HG03432 (cell line): Measurements from ENCODE around the gene PPP1R3F.
A peak's percentile ranks its signal among the peaks of the same experiment; 100 is the strongest.
"Not testable (repeated sequence)": the region's sequence is repeated elsewhere in the genome, so short reads cannot be mapped to it uniquely, and the experiment has no call there.

Source experiments
- ATAC-seq: cut with Tn5 transposase; IDR thresholded peaks from one replicate; pipeline ENCODE4 v1.9.1; 2021; ENCODE audit warnings: mild to moderate bottlenecking, moderate library complexity; ENCODE audit not compliant: unreplicated experiment

The PPP1R3F gene

DNA sequence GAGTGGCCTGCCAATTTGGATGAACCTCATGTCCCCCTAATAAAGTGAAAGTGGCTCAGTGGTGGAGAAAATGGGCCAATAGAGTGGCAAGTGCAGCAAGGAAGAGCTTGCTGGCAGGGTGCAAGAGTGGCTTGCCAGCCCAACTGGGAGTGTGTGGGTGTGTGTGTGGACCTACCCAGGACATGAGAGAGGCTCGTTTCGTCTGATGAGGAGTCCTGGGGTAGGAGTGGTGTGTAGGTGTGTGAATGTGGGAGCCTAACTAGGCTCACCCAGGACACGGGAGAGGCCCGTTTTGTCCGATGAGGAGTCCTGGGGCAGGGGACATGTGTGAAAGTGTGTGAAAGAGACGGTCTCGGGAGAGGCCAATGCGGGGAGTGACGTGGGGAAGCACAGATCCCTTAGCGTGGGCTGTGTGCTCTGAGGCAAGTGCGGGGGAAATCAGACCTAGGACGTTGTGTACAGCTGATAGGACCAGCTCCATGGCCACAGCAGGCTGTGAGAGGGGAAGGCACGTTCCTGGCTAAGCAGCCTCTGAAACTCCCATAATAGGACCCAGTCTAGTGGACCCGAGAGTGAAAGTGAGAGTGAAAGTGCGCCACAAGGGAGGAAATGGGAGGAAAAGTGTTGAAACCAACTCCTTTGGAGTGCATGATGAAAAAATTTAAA is 39.1 kb downstream of the PPP1R3F start:
- peak; percentile 60 for ATAC-seq

DNA sequence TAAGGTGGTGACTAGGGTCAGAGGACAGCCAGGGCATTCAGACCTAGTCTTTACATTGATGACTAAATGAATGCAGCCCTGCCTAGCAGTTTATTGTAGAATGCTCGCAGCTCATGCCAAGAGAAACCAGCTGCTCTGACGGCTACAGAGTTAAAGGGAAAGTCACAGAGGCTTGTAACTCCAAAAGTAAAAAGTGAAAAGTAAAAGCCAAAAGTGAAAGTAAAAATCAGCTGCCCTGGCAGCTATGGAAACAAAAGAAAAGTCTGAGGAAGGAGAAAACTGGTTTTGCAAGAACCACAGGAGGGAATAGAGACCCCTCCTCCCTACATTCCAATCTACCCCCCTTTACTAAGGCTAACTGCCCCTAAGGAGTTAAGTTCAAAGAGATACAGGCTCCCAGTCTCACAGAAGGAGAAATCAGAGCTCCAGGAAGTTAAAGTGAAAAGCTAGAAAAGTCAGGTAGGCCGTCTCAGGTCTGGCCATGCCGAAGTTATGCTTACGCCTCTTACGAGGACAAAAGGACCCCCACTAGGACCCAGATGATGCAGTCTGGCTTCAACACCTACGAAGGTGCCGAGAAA is 39.9 kb downstream of the PPP1R3F start:
- ATAC-seq, result peak; percentile 37

DNA sequence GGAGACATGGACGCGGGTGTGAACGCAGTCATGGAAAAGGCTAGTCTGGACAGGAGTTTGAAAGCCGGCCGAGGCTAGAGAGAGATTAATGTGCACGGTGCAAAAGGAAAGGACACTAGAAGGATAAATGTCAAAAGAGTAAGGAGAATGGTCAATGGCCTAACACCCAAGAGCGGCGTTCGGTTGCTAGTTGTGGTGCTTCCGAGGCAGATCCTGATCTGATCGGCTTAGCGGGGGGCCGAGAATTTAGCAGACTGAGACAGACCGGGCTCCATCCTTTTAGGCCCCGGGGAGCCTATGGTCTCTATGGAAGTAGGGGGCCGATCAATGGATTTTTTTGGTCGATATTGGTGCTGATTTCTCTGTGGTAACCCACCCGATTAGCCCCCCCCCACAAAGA is 40.8 kb downstream of the PPP1R3F start:
- no peak for ATAC-seq

DNA sequence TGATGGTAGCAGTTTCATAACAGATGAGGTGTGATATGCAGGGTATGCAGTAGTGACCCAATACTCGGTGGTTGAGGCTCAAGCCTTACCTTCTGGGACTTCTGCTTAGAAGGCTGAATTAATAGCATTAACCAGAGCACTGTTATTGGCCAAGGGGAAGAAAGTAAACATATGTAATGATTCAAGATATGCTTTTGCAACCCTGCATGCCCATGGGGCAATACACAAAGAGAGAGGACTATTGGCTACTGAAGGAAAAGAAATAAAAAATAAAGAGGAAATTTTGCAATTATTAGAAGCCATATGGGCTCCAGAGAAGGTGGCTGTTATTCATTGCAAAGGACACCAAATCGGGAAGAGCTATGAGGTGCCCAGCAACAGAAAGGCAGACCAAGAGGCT is 42.6 kb downstream of the PPP1R3F start:
- ATAC-seq, result no peak

DNA sequence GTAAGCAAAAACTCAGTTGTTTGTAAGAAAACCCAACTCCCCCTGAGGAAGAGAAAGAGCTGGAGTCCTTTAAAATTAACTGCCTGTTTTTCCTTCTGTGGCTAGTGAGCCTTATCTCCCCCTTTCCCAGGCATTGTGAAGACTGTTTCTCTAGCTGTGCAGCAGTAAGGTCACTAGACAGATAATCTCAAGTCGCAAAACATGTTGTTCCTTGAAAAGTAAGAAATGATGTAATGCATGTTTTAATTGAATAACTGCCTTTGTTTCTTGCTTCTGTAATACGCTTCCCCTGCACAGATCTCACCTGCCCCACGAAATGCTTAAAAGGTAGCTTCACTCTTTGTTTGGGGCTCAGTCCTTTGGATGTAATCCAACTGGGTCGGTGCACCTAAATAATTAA is 46.5 kb downstream of the PPP1R3F start:
- ATAC-seq, result no peak

DNA sequence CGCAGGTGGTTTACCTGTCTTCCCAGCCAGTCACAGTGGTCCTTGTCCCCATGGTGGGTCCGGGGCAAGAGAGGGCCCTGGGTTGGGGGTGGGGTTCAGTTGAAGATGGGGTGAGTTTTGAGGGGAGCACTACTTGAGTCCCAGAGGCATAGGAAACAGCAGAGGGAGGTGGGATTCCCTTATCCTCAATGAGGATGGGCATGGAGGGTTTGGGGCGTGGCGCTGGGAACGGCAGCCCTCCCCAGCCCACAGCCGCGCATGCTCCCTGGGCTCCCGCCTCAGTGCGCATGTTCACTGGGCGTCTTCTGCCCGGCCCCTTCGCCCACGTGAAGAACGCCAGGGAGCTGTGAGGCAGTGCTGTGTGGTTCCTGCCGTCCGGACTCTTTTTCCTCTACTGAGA is 52.1 kb downstream of the PPP1R3F start, which contains the start of gene GAGE12J:
GAGE12J (plus strand) TSS at position 301 of the 400 bp plus-strand sequence. CDS start 1,157 bp downstream, outside the sequence.
- not testable (repeated sequence) for ATAC-seq

DNA sequence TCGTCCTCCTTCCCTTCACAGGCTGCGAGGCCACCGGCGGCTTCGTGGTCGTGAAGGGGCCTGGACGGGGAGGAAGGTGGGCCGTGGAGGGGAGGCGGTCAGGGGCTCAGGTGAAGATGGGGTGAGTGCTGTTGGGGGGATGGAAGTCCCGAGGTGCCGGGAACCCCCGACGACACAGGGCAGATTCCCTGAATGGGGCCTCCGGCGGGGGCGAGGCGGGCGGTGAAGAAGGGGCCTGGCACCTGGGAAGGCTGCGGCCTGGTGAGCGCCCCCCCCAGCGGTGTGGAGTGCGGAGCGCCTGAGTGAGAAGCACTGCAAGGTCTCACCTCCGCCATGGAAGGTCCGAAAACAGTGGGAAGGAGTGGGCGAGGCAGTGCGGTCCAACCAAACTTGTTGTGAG is 52.7 kb downstream of the PPP1R3F start:
- not testable (repeated sequence) for ATAC-seq

DNA sequence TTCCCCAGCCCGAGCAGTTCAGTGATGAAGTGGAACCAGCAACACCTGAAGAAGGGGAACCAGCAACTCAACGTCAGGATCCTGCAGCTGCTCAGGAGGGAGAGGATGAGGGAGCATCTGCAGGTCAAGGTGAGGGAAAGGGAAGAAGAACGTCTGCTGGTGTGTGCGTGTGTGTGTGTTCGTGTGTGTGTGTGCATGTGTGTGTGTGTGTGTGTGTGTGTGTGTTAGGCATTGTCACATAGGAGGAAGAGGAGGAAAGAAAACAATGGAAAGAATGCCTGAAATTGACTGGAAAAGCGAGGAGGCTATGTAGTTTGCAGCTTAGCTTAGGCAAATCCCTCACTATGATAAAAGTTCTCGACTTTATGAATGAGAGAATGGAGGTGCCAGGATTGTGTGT is 54.1 kb downstream of the PPP1R3F start:
- ATAC-seq, result not testable (repeated sequence)

DNA sequence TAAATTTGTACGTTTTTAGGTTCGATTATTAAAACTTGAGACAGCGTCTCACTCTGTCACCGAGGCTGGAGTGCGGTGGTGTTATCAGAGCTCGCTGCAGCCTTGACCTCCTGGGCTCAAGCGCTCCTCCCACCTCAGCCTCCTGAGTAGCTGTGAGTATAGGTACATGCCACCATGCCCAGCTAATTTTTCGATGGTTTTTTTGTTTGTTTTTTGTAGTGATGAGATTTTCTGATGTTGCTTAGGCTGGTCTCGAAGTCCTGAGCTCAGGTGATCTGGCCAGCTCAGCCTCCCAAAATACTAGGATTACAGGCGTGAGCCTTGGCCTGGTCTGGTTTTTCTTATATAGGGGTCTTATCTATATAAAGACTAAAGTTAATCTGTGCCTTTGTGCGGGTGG is 60.8 kb downstream of the PPP1R3F start:
- not testable (repeated sequence) for ATAC-seq

DNA sequence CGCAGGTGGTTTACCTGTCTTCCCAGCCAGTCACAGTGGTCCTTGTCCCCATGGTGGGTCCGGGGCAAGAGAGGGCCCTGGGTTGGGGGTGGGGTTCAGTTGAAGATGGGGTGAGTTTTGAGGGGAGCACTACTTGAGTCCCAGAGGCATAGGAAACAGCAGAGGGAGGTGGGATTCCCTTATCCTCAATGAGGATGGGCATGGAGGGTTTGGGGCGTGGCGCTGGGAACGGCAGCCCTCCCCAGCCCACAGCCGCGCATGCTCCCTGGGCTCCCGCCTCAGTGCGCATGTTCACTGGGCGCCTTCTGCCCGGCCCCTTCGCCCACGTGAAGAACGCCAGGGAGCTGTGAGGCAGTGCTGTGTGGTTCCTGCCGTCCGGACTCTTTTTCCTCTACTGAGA is 61.7 kb downstream of the PPP1R3F start, which contains the start of gene GAGE13:
GAGE13 (plus strand) TSS at position 301 of the 400 bp plus-strand sequence. CDS start 1,156 bp downstream, outside the sequence.
- not testable (repeated sequence) for ATAC-seq

DNA sequence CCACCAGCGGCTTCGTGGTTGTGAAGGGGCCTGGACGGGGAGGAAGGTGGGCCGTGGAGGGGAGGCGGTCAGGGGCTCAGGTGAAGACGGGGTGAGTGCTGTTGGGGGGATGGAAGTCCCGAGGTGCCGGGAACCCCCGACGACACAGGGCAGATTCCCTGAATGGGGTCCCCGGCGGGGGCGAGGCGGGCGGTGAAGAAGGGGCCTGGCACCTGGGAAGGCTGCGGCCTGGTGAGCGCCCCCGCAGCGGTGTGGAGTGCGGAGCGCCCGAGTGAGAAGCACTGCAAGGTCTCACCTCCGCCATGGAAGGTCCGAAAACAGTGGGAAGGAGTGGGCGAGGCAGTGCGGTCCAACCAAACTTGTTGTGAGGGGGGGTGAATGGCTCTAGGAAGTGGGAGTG is 62.2 kb downstream of the PPP1R3F start:
- not testable (repeated sequence) for ATAC-seq
